ENCODE results near the gene IL21. TPM values are rescaled to one million over a fixed set of nuclear protein-coding genes. Genes with fewer than 3 reads are reported as not detected.
"Not testable (repeated sequence)": the region's sequence is repeated elsewhere in the genome, so short reads cannot be mapped to it uniquely, and the experiment has no call there.

The IL21 gene
- total RNA-seq, 2 donors from 2014 or later: 14.2 to 26.0 TPM

DNA sequence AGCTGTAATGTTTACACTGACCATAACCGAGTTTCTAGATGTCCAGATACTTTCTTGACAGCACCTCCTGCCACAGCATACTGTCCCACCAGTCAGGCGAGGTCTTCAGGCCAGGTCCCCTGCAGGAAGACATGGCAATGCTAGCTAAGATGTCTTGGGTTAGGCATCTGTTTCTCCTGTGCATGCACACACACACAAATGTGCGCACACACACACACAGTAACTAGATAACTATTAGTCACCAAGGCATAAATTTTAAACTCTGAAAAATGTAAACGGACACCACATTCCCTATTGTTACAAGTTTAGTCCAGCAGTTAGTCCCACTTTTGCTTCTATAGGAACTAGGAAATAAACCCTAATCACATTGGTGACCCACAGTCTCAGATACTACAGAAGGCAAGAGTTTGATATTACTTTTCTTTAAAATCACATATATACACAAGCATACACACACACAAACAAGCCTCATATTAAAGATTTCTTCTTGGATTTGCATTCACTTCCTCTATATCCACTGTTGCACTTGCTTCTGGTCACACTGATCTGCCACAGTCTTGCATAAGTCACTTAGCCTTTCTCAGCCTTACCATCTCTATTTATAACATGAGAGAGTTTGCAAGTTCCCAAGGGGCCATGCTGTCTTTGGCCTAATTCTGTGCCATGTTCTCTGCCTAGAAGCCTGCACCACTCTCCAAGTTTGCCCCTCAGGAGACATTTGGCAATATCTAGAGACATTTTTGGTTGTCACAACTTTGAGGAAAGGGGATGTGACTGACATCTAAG is 32.2 kb downstream of the IL21 start:
- Mint-ChIP-seq H3K27me3 (ENCODE audit: low read depth) (no peaks in the 10 kb centered on the region), H3K4me3 (no peak overlapping the region), H3K27ac (no peak overlapping the region), H3K36me3 (ENCODE audit: insufficient read depth in 2 of 2) (no peaks in the 10 kb centered on the region), H3K9me3 (peaks cover 0 to 3% of the 10 kb centered on the region in 2 donors), H3K4me1 (ENCODE audit: low read depth) (peaks cover 28% of the 10 kb centered on the region)
- DNase-seq (no peak), ATAC-seq (replicated peaks in 1 of 2) (no peak)

DNA sequence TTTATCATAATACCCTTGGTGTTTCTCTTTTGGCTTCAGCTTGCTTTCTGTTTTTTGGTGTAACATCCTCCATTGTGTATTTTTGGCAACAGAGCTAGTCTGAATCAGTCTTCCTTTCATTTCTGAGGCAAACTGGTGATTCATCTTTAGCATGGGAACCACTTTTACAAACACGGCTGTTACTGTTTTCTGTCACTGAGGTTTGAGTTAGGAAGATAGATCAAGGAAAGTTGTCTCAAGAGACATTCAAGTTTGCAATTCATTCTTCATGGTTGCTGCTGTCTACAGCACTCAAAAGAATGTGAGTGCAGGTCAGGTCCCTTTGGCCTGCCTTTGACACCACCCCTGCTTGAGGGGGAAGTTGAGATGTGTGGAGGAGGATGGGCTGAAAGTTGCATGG is 36.3 kb downstream of the IL21 start:
- peaks cover 0 to 4% of the 10 kb centered on the region in 2 donors for H3K9me3 Mint-ChIP-seq
- peak in 1 of 2 donors; percentile 11 for DNase-seq
- H3K27ac Mint-ChIP-seq: peak overlapping the region; percentile 96
- H3K4me1 Mint-ChIP-seq (ENCODE audit: low read depth): peaks cover 54% of the 10 kb centered on the region
- H3K4me3 Mint-ChIP-seq: peak overlapping the region; percentile 56 to 64
- peaks cover 0 to 5% of the 10 kb centered on the region in 2 donors for H3K36me3 Mint-ChIP-seq (ENCODE audit: insufficient read depth in 2 of 2)
- no peaks in the 10 kb centered on the region for H3K27me3 Mint-ChIP-seq (ENCODE audit: low read depth)
- ATAC-seq (replicated peaks in 1 of 2): peak; percentile 95 to 97

DNA sequence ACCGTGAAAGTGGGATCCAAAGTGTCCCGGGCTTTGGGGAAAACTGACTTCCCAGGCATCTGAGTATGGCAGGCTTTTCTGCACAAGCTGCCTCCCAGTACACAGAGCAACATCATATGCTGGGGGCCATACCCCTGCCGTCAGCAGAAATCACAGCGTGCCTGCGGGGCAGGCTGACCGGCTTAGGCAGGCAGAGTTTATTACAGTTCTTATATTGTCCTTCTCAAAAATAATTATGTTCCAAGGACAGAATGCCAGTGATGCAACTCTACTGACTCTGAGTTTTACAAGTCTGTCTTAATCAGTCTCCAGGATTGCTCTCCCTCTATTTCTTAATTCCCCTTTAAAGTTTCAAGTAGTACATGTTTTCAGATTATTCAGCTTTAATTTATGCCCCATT is 37.0 kb downstream of the IL21 start:
- peaks cover 60% of the 10 kb centered on the region for H3K4me1 Mint-ChIP-seq (ENCODE audit: low read depth)
- ATAC-seq (replicated peaks in 1 of 2): peak in 1 of 2 donors; percentile 13
- no peak for DNase-seq
- H3K27me3 Mint-ChIP-seq (ENCODE audit: low read depth): no peaks in the 10 kb centered on the region
- peak overlapping the region; percentile 56 to 64 for H3K4me3 Mint-ChIP-seq
- peaks cover 0 to 4% of the 10 kb centered on the region in 2 donors for H3K9me3 Mint-ChIP-seq
- peak overlapping the region; percentile 96 for H3K27ac Mint-ChIP-seq
- peaks cover 0 to 5% of the 10 kb centered on the region in 2 donors for H3K36me3 Mint-ChIP-seq (ENCODE audit: insufficient read depth in 2 of 2)

DNA sequence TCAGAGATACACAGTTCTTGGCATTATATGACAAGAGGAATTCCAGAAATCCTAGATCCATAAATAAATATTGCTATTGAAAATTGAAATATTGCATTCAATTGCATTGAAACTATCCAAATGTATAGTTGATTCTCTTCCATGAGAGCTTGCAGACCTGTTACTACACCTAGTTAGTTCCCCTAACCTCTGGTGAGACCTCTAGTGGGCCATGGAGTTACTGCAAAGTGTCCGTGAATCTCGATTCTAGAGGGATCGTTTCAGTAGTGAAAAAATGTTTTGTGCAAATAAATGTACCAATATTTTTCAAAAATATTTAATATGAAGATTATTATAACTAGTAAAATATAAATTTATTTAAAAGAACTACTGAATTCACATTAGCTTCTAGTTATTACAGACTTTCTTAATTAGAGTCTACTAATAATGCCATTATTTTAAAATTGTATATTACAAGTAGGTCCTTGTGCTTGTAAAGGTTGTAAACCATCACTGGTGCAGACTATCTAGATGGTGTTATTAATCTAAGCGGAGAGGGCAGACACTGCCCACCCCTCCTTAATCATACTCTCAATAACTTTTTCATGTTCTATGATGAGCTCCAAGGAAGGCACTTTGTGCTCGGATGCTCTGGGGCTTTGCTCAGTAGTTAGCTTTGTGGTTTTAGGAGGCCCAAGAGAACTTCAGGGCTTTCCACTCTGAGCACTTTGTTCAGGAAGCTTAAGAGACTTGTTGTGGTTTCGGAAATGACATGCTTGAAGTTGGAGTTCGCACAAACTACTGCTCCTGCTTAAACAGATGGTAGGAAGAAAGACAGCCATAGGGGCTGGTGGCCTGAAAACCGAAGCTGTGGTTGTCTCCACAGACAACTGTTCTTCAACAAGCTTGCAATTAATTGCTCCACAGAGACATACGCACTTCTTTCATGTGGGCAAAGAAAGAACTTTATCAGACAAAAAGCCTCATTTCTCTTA is 42.8 kb downstream of the IL21 start:
- peak overlapping the region; percentile 72 to 95 for H3K4me3 Mint-ChIP-seq
- peaks cover 61% of the 10 kb centered on the region for H3K4me1 Mint-ChIP-seq (ENCODE audit: low read depth)
- ATAC-seq (replicated peaks in 1 of 2) (peak; percentile 58 to 64), DNase-seq (peak; percentile 70 to 79)
- H3K27ac Mint-ChIP-seq: peak overlapping the region; percentile 95
- H3K9me3 Mint-ChIP-seq: peaks cover 0 to 7% of the 10 kb centered on the region in 2 donors
- H3K27me3 Mint-ChIP-seq (ENCODE audit: low read depth): no peaks in the 10 kb centered on the region
- H3K36me3 Mint-ChIP-seq (ENCODE audit: insufficient read depth in 2 of 2): peaks cover 2 to 14% of the 10 kb centered on the region in 2 donors

DNA sequence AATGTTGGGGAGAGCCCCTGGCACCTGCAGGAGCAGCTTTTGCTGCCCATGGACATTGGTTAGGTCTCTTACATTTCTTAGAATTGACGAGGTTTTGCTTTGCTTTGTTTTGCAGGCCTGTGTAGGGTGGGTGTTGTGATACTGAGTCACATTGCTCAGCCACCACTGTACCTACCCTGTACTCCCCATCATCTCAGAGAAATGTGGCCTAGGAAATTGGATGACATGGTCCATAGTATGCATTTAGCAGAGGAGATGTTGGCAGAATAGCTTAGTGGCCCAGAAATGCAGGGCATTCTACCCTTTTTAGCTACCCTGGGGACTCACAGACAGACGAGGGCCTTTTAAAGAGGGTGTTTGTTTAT is 43.7 kb downstream of the IL21 start:
- H3K27me3 Mint-ChIP-seq (ENCODE audit: low read depth): no peaks in the 10 kb centered on the region
- peaks cover 52% of the 10 kb centered on the region for H3K4me1 Mint-ChIP-seq (ENCODE audit: low read depth)
- peaks cover 2 to 10% of the 10 kb centered on the region in 2 donors for H3K36me3 Mint-ChIP-seq (ENCODE audit: insufficient read depth in 2 of 2)
- ATAC-seq (replicated peaks in 1 of 2): peak; percentile 70 to 73
- peaks cover 0 to 3% of the 10 kb centered on the region in 2 donors for H3K9me3 Mint-ChIP-seq
- peak in 1 of 2 donors; percentile 23 for DNase-seq
- H3K4me3 Mint-ChIP-seq: peak overlapping the region; percentile 37 to 58
- peak overlapping the region; percentile 70 for H3K27ac Mint-ChIP-seq

DNA sequence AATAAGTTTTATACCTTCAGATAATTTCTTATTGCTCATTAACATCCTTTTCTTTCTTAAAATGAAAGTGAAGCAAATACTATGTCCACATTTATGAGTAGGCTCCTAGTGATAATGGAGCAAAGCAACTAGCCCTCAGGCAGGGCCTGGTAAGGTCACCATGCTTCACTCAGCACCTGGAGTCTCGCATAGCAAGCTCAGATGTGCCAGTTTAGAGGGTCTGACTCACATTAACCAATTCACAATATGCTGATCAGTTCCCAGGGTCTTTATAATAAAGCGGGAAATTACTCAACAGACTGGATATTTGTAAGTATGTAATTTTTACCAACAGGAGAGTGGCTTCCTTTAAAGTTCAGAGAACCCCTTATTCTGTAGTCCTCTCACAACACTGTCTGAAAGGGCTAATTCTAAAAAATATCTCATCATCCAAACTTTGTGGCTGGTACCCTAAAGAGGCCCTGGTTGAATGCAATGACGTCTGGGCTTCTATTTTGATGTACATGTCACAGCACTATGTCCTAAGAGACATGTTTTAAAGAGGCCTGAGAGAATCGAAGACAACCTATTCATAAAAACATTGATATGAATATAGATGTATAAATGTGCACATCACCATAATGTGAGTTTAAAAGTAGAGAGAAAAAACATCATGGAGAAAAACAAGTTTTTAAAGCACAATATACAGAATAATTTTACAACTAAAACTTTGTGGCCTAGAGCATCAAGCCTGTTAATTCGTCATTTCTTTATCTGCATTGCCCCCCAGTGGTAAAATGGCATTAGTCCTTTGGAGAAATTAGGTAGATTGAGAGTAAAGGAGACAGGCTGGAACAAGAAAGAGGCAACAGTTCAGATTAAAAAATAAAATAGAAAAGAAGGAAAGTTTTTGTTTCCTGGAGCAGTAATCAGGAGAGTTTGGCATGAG is 44.3 kb downstream of the IL21 start:
- peaks cover 49% of the 10 kb centered on the region for H3K4me1 Mint-ChIP-seq (ENCODE audit: low read depth)
- H3K36me3 Mint-ChIP-seq (ENCODE audit: insufficient read depth in 2 of 2): peaks cover 2 to 10% of the 10 kb centered on the region in 2 donors
- DNase-seq (peak; percentile 31 to 52), ATAC-seq (replicated peaks in 1 of 2) (peak; percentile 54 to 58)
- H3K27me3 Mint-ChIP-seq (ENCODE audit: low read depth): no peaks in the 10 kb centered on the region
- peak overlapping the region; percentile 37 to 58 for H3K4me3 Mint-ChIP-seq
- peaks cover 0 to 3% of the 10 kb centered on the region in 2 donors for H3K9me3 Mint-ChIP-seq
- H3K27ac Mint-ChIP-seq: peak overlapping the region; percentile 70

DNA sequence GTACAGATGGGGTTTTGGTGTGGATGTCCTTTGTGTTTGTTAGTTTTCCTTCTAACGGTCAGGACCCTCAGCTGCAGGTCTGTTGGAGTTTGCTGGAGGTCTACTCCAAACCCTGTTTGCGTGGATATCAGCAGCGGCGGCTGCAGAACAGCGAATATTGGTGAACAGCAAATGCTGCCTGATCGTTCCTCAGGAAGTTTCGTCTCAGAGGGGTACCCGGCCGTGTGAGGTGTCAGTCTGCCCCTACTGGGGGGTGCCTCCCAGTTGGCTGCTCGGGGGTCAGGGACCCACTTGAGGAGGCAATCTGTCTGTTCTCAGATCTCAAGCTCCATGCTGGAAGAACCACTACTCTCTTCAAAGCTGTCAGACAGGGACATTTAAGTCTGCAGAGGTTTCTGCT is 46.5 kb downstream of the IL21 start:
- DNase-seq; H3K27ac Mint-ChIP-seq; ATAC-seq (replicated peaks in 1 of 2); H3K4me3 Mint-ChIP-seq; H3K9me3 Mint-ChIP-seq; H3K27me3 Mint-ChIP-seq (ENCODE audit: low read depth): not testable (repeated sequence)
- peaks cover 8 to 14% of the 10 kb centered on the region in 2 donors for H3K36me3 Mint-ChIP-seq (ENCODE audit: insufficient read depth in 2 of 2)
- peaks cover 39% of the 10 kb centered on the region for H3K4me1 Mint-ChIP-seq (ENCODE audit: low read depth)

DNA sequence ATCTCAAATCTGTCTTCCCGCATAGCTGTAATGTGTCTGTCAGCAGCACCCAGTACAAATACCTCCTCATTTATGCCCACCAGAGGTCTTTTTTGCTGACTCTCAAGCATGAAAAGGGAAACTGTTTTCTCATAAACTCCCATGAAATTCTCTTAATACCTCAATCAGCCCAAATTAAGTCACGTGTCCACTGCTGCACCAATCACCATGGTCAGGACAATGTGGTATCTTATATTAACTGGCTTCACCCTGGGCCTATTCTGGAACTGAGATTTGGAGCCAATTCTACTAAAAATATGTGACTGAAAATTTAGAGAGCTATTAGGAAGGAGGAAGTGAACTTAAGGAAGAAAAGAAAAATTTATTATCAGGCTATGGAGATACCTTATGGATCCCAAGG is 58.4 kb downstream of the IL21 start:
- Mint-ChIP-seq H3K4me1 (ENCODE audit: low read depth) (peaks cover 18% of the 10 kb centered on the region), H3K36me3 (ENCODE audit: insufficient read depth in 2 of 2) (peaks cover 7 to 10% of the 10 kb centered on the region in 2 donors), H3K27ac (no peak overlapping the region), H3K4me3 (no peak overlapping the region), H3K27me3 (ENCODE audit: low read depth) (no peaks in the 10 kb centered on the region), H3K9me3 (peaks cover 0 to 1% of the 10 kb centered on the region in 2 donors)
- ATAC-seq (replicated peaks in 1 of 2): no peak
- DNase-seq: no peak

Other genes with a start within 250 kb of the IL21 start
- gene ADAD1, start 242.1 kb downstream of the IL21 start, total RNA-seq: not detected
- 10 to 100 TPM; 19.1 to 24.8 TPM for gene IL2, start 164.3 kb downstream of the IL21 start, total RNA-seq
- gene BBS12, start 111.6 kb upstream of the IL21 start, total RNA-seq: 1 to 10 TPM; 3.0 to 4.4 TPM
- 1 to 10 TPM; 2.7 to 4.8 TPM for gene FGF2, start 205.8 kb upstream of the IL21 start, total RNA-seq